HG03460 (cell line): ENCODE results near the gene HOMEZ.
A peak's percentile ranks its signal among the peaks of the same experiment; 100 is the strongest.
"Not testable (repeated sequence)": the region's sequence is repeated elsewhere in the genome, so short reads cannot be mapped to it uniquely, and the experiment has no call there.

ENCODE experiments used
- ATAC-seq: cut with Tn5 transposase; IDR thresholded peaks from one replicate; pipeline ENCODE4 v1.9.1; 2021; ENCODE audit not compliant: unreplicated experiment

HOMEZ gene

GRCh38 chr14:23285530-23286019 lies 357 bp downstream of the HOMEZ start:
- ATAC-seq, result peak; percentile 20

GRCh38 chr14:23284654-23285529 lies 1.0 kb downstream of the HOMEZ start:
- no peak for ATAC-seq

- no peak for ATAC-seq
Measured at GRCh38 chr14:23281247-23281646, 4.7 kb downstream of the HOMEZ start.

GRCh38 chr14:23277928-23278327 lies 8.0 kb downstream of the HOMEZ start:
- ATAC-seq, result not testable (repeated sequence)

GRCh38 chr14:23277189-23277588 lies 8.7 kb downstream of the HOMEZ start:
- ATAC-seq, result no peak

GRCh38 chr14:23275412-23275811 lies 10.5 kb downstream of the HOMEZ start:
- ATAC-seq, result no peak

GRCh38 chr14:23269193-23269592 lies 16.7 kb downstream of the HOMEZ start:
- no peak for ATAC-seq

- not testable (repeated sequence) for ATAC-seq
Measured at GRCh38 chr14:23260849-23261248, 25.1 kb downstream of the HOMEZ start.

GRCh38 chr14:23259426-23259825 lies 26.5 kb downstream of the HOMEZ start:
- no peak for ATAC-seq

GRCh38 chr14:23258256-23258655 lies 27.7 kb downstream of the HOMEZ start:
- ATAC-seq, result no peak

- ATAC-seq, result no peak
Measured at GRCh38 chr14:23252420-23253333, 33.3 kb downstream of the HOMEZ start.

GRCh38 chr14:23252006-23252405 lies 33.9 kb downstream of the HOMEZ start:
- ATAC-seq, result no peak

GRCh38 chr14:23249824-23250223 lies 36.1 kb downstream of the HOMEZ start:
- no peak for ATAC-seq

- ATAC-seq, result no peak
Measured at GRCh38 chr14:23248601-23249000, 37.3 kb downstream of the HOMEZ start.

- no peak for ATAC-seq
Measured at GRCh38 chr14:23245282-23245681, 40.6 kb downstream of the HOMEZ start.

- ATAC-seq, result no peak
Measured at GRCh38 chr14:23243066-23243465, 42.9 kb downstream of the HOMEZ start.

GRCh38 chr14:23242076-23242475 lies 43.9 kb downstream of the HOMEZ start:
- ATAC-seq, result no peak

GRCh38 chr14:23241061-23241715 lies 44.7 kb downstream of the HOMEZ start:
- not testable (repeated sequence) for ATAC-seq

GRCh38 chr14:23240661-23241060 lies 45.3 kb downstream of the HOMEZ start:
- ATAC-seq, result no peak

GRCh38 chr14:23237772-23238594 lies 47.9 kb downstream of the HOMEZ start, which contains the start of gene RNF212B:
Gene RNF212B (plus strand): TSS chr14:23237936. CDS start chr14:23240346, 2,410 bp downstream.
- no peak for ATAC-seq
